HCT116 (cell line): ENCODE results near the gene CHST12. TPM values are rescaled to one million over a fixed set of nuclear protein-coding genes. Genes with fewer than 3 reads are reported as not detected.

Source experiments
- ATAC-seq: fragments of 200-7000 bp; cut with Tn5 transposase; 2 replicates; pipeline ENCODE4 v1.9.1; 2020; ENCODE audit warnings: mild to moderate bottlenecking, moderate library complexity
- BruUV-seq: library from RNA; stranded (reverse); fragments of 400-500 nt; replicated peaks from 2 replicates; lab custom pipeline; 2021; lab: Mats Ljungman, UMichigan
- CTCF ChIA-PET: fragments of 300-600 bp; sonication (Branson Sonifier 250); formaldehyde crosslinking; loops from one replicate; lab custom pipeline; 2021; ENCODE audit warnings: antibody characterized with exemption; lab: Charles Lee
- POLR2A ChIA-PET: fragments of 300-600, 350-600 bp; sonication (Branson Sonifier 250); formaldehyde crosslinking; loops from one replicate; lab custom pipeline; 2021; ENCODE audit warnings: antibody characterized with exemption; lab: Charles Lee
- RAD21 ChIA-PET, 2 experiments: fragments of 300-600 bp; sonication (Branson Sonifier 250); formaldehyde crosslinking; loops; one replicate each; lab custom pipeline; 2023; ENCODE audit warnings: low total read pairs in 2 of 2; ENCODE audit not compliant: uncharacterized antibody in 2 of 2, unreplicated experiment in 2 of 2, low non-redundant PET in 1 of 2; lab: Charles Lee
- DNase-seq: peaks from one replicate; pipeline ENCODE4 v3.0.0-alpha.2; 2010; ENCODE audit warnings: low read depth, low spot score
- H2AFZ ChIP-seq: fragments of 200-600 bp; shearing (Covaris generic), sonication (generic); 2 replicates; pipeline ENCODE4 v1.6.1; 2017; ENCODE audit warnings: low read depth, mixed run types, mixed read lengths, antibody characterized with exemption, low read length; ENCODE audit not compliant: poor library complexity, severe bottlenecking
- H3K27ac ChIP-seq: 2 replicates; pipeline ENCODE4 v1.5.1; 2012; ENCODE audit warnings: low read depth, low read length
- H3K27me3 ChIP-seq: fragments of 200-600 bp; sonication (generic); 2 replicates; pipeline ENCODE4 v1.6.1; 2016; ENCODE audit warnings: mixed run types, low read length, mixed read lengths; ENCODE audit not compliant: insufficient read depth
- H3K36me3 ChIP-seq, 2 experiments: fragments of 200-500 bp in 1 of 2; fragments of 200-600 bp in 1 of 2; sonication (Bioruptor generic) in 1 of 2; sonication (generic) in 1 of 2; 2 replicates each; pipeline versions ENCODE4 v1.5.1 to v1.6.1; 2014 to 2016; ENCODE audit warnings: low read length in 2 of 2, inconsistent platforms in 1 of 2, mixed read lengths in 1 of 2, mixed run types in 1 of 2; ENCODE audit not compliant: insufficient read depth in 2 of 2, control insufficient read depth in 1 of 2
- H3K4me1 ChIP-seq, 2 experiments: fragments of 200-600 bp in 1 of 2; sonication (generic) in 1 of 2; 2 replicates each; pipeline versions ENCODE4 v1.5.1 to v1.6.1; 2012 to 2017; ENCODE audit warnings: low read length in 2 of 2, inconsistent platforms in 1 of 2, mild to moderate bottlenecking in 1 of 2, mixed read lengths in 1 of 2, mixed run types in 1 of 2, moderate library complexity in 1 of 2; ENCODE audit not compliant: insufficient read depth in 2 of 2, control insufficient read depth in 1 of 2
- H3K4me2 ChIP-seq: fragments of 200-600 bp; sonication (generic); 2 replicates; pipeline ENCODE4 v1.6.1; 2017; ENCODE audit warnings: mixed run types, low read length, mixed read lengths
- H3K4me3 ChIP-seq, 2 experiments: fragments of 200-600 bp in 1 of 2; sonication (generic) in 1 of 2; replicated peaks in 1 of 2; 2 replicates each; pipeline ENCODE4 v1.5.1; 2011 to 2016; ENCODE audit warnings: low read length in 2 of 2, control low read depth in 1 of 2, low read depth in 1 of 2, mild to moderate bottlenecking in 1 of 2, mixed read lengths in 1 of 2, mixed run types in 1 of 2
- H3K79me2 ChIP-seq: fragments of 200-600 bp; sonication (generic); 2 replicates; pipeline ENCODE4 v1.6.1; 2017; ENCODE audit warnings: mild to moderate bottlenecking, mixed run types, low read length, moderate library complexity, mixed read lengths; ENCODE audit not compliant: insufficient read depth
- H3K9ac ChIP-seq: fragments of 200-600 bp; sonication (generic); 2 replicates; pipeline ENCODE4 v1.6.1; 2016; ENCODE audit warnings: low read length, mixed read lengths
- H3K9me2 ChIP-seq: fragments of 200-600 bp; sonication (generic), shearing (Covaris generic); 2 replicates; pipeline ENCODE4 v1.6.1; 2017; ENCODE audit warnings: mixed run types, mild to moderate bottlenecking, moderate library complexity; ENCODE audit not compliant: insufficient read depth
- H3K9me3 ChIP-seq, 2 experiments: fragments of 200-500 bp in 1 of 2; fragments of 200-600 bp in 1 of 2; sonication (Bioruptor generic) in 1 of 2; sonication (generic) in 1 of 2; 2 replicates each; pipeline ENCODE4 v1.6.1; 2014 to 2017; ENCODE audit warnings: low read length in 2 of 2, mixed read lengths in 2 of 2, inconsistent platforms in 1 of 2, low read depth in 1 of 2, mild to moderate bottlenecking in 1 of 2, mixed run types in 1 of 2, moderate library complexity in 1 of 2; ENCODE audit not compliant: control insufficient read depth in 1 of 2, insufficient read depth in 1 of 2
- H4K20me1 ChIP-seq: fragments of 200-600 bp; sonication (generic), shearing (Covaris generic); 2 replicates; pipeline ENCODE4 v1.6.1; 2017; ENCODE audit warnings: mixed run types, mild to moderate bottlenecking, moderate library complexity; ENCODE audit not compliant: insufficient read depth
- CBX3 ChIP-seq: IDR thresholded peaks from 2 replicates; pipeline ENCODE4 v1.6.1; 2012; ENCODE audit warnings: low read depth
- CEBPB ChIP-seq: IDR thresholded peaks from 2 replicates; pipeline ENCODE4 v1.6.1; 2012; ENCODE audit warnings: low read depth
- CTCF ChIP-seq, 3 experiments: fragments of 200-600 bp in 1 of 3; sonication (generic) in 1 of 3; IDR thresholded peaks in 2 of 3; conservative IDR thresholded peaks in 1 of 3; 2 replicates each; pipeline ENCODE4 v1.5.1; 2012 to 2017; ENCODE audit warnings: low read depth in 2 of 3, low read length in 2 of 3, antibody characterized with exemption in 1 of 3, borderline replicate concordance in 1 of 3, control low read depth in 1 of 3, mild to moderate bottlenecking in 1 of 3, mixed read lengths in 1 of 3, mixed run types in 1 of 3, moderate library complexity in 1 of 3; ENCODE audit not compliant: insufficient read depth in 1 of 3
- EGR1 ChIP-seq: IDR thresholded peaks from 2 replicates; pipeline ENCODE4 v1.6.1; 2012; ENCODE audit warnings: low read depth
- ELF1 ChIP-seq: IDR thresholded peaks from 2 replicates; pipeline ENCODE4 v1.6.1; 2012; ENCODE audit warnings: low read depth, borderline replicate concordance
- EZH2 ChIP-seq: fragments of 200-600 bp; sonication (generic); IDR thresholded peaks from 2 replicates; pipeline ENCODE4 v1.6.1; 2017; ENCODE audit warnings: antibody characterized with exemption, mixed run types
- FOSL1 ChIP-seq: IDR thresholded peaks from 2 replicates; pipeline ENCODE4 v1.6.1; 2012; ENCODE audit warnings: low read depth
- JUND ChIP-seq: IDR thresholded peaks from 2 replicates; pipeline ENCODE4 v1.6.1; 2012
- POLR2A ChIP-seq: IDR thresholded peaks from 2 replicates; pipeline ENCODE4 v1.7.0; 2011; ENCODE audit warnings: borderline replicate concordance; ENCODE audit not compliant: insufficient read depth, insufficient read length; ENCODE audit errors: extremely low read depth
- POLR2AphosphoS5 ChIP-seq: IDR thresholded peaks from 2 replicates; pipeline ENCODE4 v1.6.1; 2011; ENCODE audit warnings: mild to moderate bottlenecking, low read depth, low read length, moderate library complexity
- RAD21 ChIP-seq: IDR thresholded peaks from 2 replicates; pipeline ENCODE4 v1.6.1; 2012; ENCODE audit warnings: low read depth, mild to moderate bottlenecking
- REST ChIP-seq: IDR thresholded peaks from 2 replicates; pipeline ENCODE4 v1.6.1; 2012; ENCODE audit warnings: low read depth
- SIN3A ChIP-seq: IDR thresholded peaks from 2 replicates; pipeline ENCODE4 v1.6.1; 2012; ENCODE audit warnings: low read depth
- SP1 ChIP-seq: IDR thresholded peaks from 2 replicates; pipeline ENCODE4 v1.6.1; 2012; ENCODE audit warnings: low read depth
- TCF7L2 ChIP-seq: IDR thresholded peaks from 2 replicates; pipeline ENCODE4 v1.7.0; 2011; ENCODE audit warnings: borderline replicate concordance, inconsistent platforms; ENCODE audit not compliant: insufficient read depth, insufficient read length; ENCODE audit errors: extremely low read depth
- YY1 ChIP-seq: IDR thresholded peaks from 2 replicates; pipeline ENCODE4 v1.6.1; 2011; ENCODE audit warnings: low read length, low read depth, moderate library complexity, mild to moderate bottlenecking; ENCODE audit not compliant: insufficient replicate concordance; ENCODE audit errors: extremely low read depth
- ZFX ChIP-seq: fragments of 450-650 bp; IDR thresholded peaks from 2 replicates; pipeline ENCODE4 v1.6.1; 2017
- ZNF274 ChIP-seq: fragments of 200-500 bp; sonication (Bioruptor generic); IDR thresholded peaks from 2 replicates; pipeline ENCODE4 v1.6.1; 2014; ENCODE audit warnings: mild to moderate bottlenecking, low read depth, low read length, inconsistent platforms
- intact Hi-C: fragments of 100-400 bp; cut with micrococcal nuclease; formaldehyde crosslinking; loops from 2 replicates; pipeline ENCODE4 v1.10.0; 2022
- total RNA-seq: library from RNA; stranded (reverse); gene quantifications from one replicate; pipeline ENCODE4 v1.2.1, GENCODE V29; 2021; ENCODE audit not compliant: unreplicated experiment

Gene CHST12
- total RNA-seq, 1 experiment from 2014 or later = 14.2 TPM

- TF ChIP-seq POLR2A (no peak), POLR2AphosphoS5 (no peak), CTCF (IDR thresholded peaks at IDR 0.05 in 2 of 3, conservative IDR thresholded peaks at IDR 0.05 in 1 of 3; ENCODE audit: borderline replicate concordance in 1 of 3, insufficient read depth in 1 of 3, low read depth in 2 of 3, low read length in 2 of 3) (no peak), FOSL1 (no peak), REST (no peak), YY1 (no peak), ELF1 (no peak), ZNF274 (no peak), CBX3 (no peak), JUND (no peak), TCF7L2 (no peak), RAD21 (no peak), CEBPB (no peak), ZFX (no peak), EZH2 (no peak), SP1 (no peak), SIN3A (no peak), EGR1 (no peak)
- H3K9me2 ChIP-seq = no peaks in the 10 kb centered on the region
- ChIA-PET CTCF (no interaction called here), POLR2A (interaction anchor here (1.0 kb wide), 1 partner anchor 15 kb away, joined by 3 read pairs; no protein-coding TSS in a partner anchor), RAD21 (interaction anchor here in 1 of 2 experiments (0.7 kb wide), 1 partner anchor 98 kb away, joined by 5 read pairs; no protein-coding TSS in a partner anchor)
- no peaks in the 10 kb centered on the region for H3K79me2 ChIP-seq
- peak overlapping the region; percentile 36 to 85 for H3K4me3 ChIP-seq
- intact Hi-C loops = no loop called here
- no peaks in the 10 kb centered on the region for H3K27me3 ChIP-seq
- no peaks in the 10 kb centered on the region for H3K36me3 ChIP-seq
- no peaks in the 10 kb centered on the region for H3K9me3 ChIP-seq
- TSS peak; percentile 83 for BruUV-seq
- H3K9ac ChIP-seq = no peak overlapping the region
- H3K4me2 ChIP-seq = peak overlapping the region; percentile 71
- DNase-seq (no peak), ATAC-seq (no peak)
- no peak overlapping the region for H3K27ac ChIP-seq
- peak overlapping the region; percentile 83 for H2AFZ ChIP-seq
- peaks cover 39 to 50% of the 10 kb centered on the region in 2 experiments for H3K4me1 ChIP-seq
- H4K20me1 ChIP-seq = no peaks in the 10 kb centered on the region
These were observed 761 bp upstream of the CHST12 start for GRCh38 chr7:2402687-2403013.
